Activated T-cell treated with anti-CD3 and anti-CD28 coated beads for 24 hours (primary cell): ENCODE results near the gene KLF11.

ENCODE experiments used
- DNase-seq: peaks from one replicate; pipeline ENCODE4 v3.0.0-alpha.2; 2020; ENCODE audit warnings: low read depth

Gene KLF11

GRCh38 chr2:10064932-10065772 is 21.8 kb downstream of the KLF11 start:
- DNase-seq, result no peak

- DNase-seq, result no peak
Observed at GRCh38 chr2:10065773-10066055, 22.4 kb downstream of the KLF11 start.

- DNase-seq, result no peak
Observed at GRCh38 chr2:10067330-10067729, 24.0 kb downstream of the KLF11 start.

GRCh38 chr2:10067881-10068280 is 24.5 kb downstream of the KLF11 start:
- DNase-seq, result no peak

- DNase-seq, result no peak
Observed at GRCh38 chr2:10071176-10071575, 27.8 kb downstream of the KLF11 start.

GRCh38 chr2:10071595-10071994 is 28.2 kb downstream of the KLF11 start:
- DNase-seq, result no peak

- DNase-seq, result peak; percentile 75
Observed at GRCh38 chr2:10072656-10073480, 29.5 kb downstream of the KLF11 start.

- DNase-seq, result no peak
Observed at GRCh38 chr2:10073706-10074105, 30.4 kb downstream of the KLF11 start.

- DNase-seq, result no peak
Observed at GRCh38 chr2:10075101-10075500, 31.8 kb downstream of the KLF11 start.

GRCh38 chr2:10075571-10076209 is 32.3 kb downstream of the KLF11 start:
- DNase-seq, result no peak

GRCh38 chr2:10076511-10076910 is 33.2 kb downstream of the KLF11 start:
- DNase-seq, result no peak

- DNase-seq, result no peak
Observed at GRCh38 chr2:10076988-10077527, 33.7 kb downstream of the KLF11 start.

GRCh38 chr2:10078001-10078400 is 34.7 kb downstream of the KLF11 start:
- DNase-seq, result no peak

- no peak for DNase-seq
Observed at GRCh38 chr2:10078704-10079265, 35.4 kb downstream of the KLF11 start.

- no peak for DNase-seq
Observed at GRCh38 chr2:10079266-10079869, 36.0 kb downstream of the KLF11 start.

- DNase-seq, result no peak
Observed at GRCh38 chr2:10079870-10080535, 36.7 kb downstream of the KLF11 start, which contains the start of gene CYS1. Gene CYS1 (minus strand): TSS chr2:10080411. CDS start chr2:10080223, 188 bp downstream.

GRCh38 chr2:10080536-10081304 is 37.4 kb downstream of the KLF11 start:
- DNase-seq, result no peak

GRCh38 chr2:10083046-10083445 is 39.7 kb downstream of the KLF11 start:
- DNase-seq, result no peak

GRCh38 chr2:10083692-10084211 is 40.4 kb downstream of the KLF11 start:
- no peak for DNase-seq

GRCh38 chr2:10084223-10084865 is 41.0 kb downstream of the KLF11 start:
- no peak for DNase-seq
